WTC11 (cell line): ENCODE results near the gene FRMD5.

ENCODE experiments used
- AR ChIP-seq: fragments of 250-450 bp; sonication (Bioruptor Pico); IDR thresholded peaks from 2 replicates; pipeline ENCODE4 v1.9.0; 2021; ENCODE audit warnings: mild to moderate bottlenecking
- E2F1 ChIP-seq: sonication (generic); formaldehyde crosslinking; IDR thresholded peaks from 2 replicates; pipeline ENCODE4 v1.8.0; 2022; ENCODE audit warnings: mild to moderate bottlenecking, missing genetic modification reagents
- ELF4 ChIP-seq: sonication (generic); formaldehyde crosslinking; IDR thresholded peaks from 2 replicates; pipeline ENCODE4 v1.8.1; 2022; ENCODE audit warnings: low read depth, mild to moderate bottlenecking, moderate library complexity, missing genetic modification reagents
- FOXJ3 ChIP-seq: sonication (generic); formaldehyde crosslinking; IDR thresholded peaks from 2 replicates; pipeline ENCODE4 v1.9.0; 2021; ENCODE audit warnings: missing genetic modification reagents, mild to moderate bottlenecking, borderline replicate concordance
- FOXK1 ChIP-seq: sonication (generic); formaldehyde crosslinking; IDR thresholded peaks from 2 replicates; pipeline ENCODE4 v1.8.0; 2022; ENCODE audit warnings: mild to moderate bottlenecking, moderate library complexity, missing genetic modification reagents
- NFYB ChIP-seq: sonication (generic); formaldehyde crosslinking; conservative IDR thresholded peaks from 2 replicates; pipeline ENCODE4 v1.8.0; 2022; ENCODE audit warnings: low read depth, missing genetic modification reagents
- SP1 ChIP-seq: sonication (generic); formaldehyde crosslinking; conservative IDR thresholded peaks from 2 replicates; pipeline ENCODE4 v1.8.1; 2022; ENCODE audit warnings: missing genetic modification reagents
- ZNF532 ChIP-seq: fragments of 250-450 bp; sonication (Bioruptor Pico); IDR thresholded peaks from 2 replicates; pipeline ENCODE4 v1.9.0; 2021; ENCODE audit warnings: mild to moderate bottlenecking, borderline replicate concordance
- TF ChIP-seq, protein P1 (sequence below): fragments of 200-600 bp; IDR thresholded peaks from 2 replicates; pipeline ENCODE4 v1.8.0; 2022; ENCODE audit warnings: antibody characterized with exemption
- TF ChIP-seq, protein P2 (sequence below): sonication (generic); formaldehyde crosslinking; IDR thresholded peaks from 2 replicates; pipeline ENCODE4 v1.8.0; 2022; ENCODE audit warnings: mild to moderate bottlenecking, missing genetic modification reagents
- TF ChIP-seq, protein P3 (sequence below): sonication (generic); formaldehyde crosslinking; conservative IDR thresholded peaks from 2 replicates; pipeline ENCODE4 v1.8.1; 2023; ENCODE audit warnings: mild to moderate bottlenecking, low read depth, missing genetic modification reagents, moderate library complexity

GRCh38 chr15:43913941-43914340 is 281.1 kb downstream of the FRMD5 start:
- TF ChIP-seq, protein P1, sequence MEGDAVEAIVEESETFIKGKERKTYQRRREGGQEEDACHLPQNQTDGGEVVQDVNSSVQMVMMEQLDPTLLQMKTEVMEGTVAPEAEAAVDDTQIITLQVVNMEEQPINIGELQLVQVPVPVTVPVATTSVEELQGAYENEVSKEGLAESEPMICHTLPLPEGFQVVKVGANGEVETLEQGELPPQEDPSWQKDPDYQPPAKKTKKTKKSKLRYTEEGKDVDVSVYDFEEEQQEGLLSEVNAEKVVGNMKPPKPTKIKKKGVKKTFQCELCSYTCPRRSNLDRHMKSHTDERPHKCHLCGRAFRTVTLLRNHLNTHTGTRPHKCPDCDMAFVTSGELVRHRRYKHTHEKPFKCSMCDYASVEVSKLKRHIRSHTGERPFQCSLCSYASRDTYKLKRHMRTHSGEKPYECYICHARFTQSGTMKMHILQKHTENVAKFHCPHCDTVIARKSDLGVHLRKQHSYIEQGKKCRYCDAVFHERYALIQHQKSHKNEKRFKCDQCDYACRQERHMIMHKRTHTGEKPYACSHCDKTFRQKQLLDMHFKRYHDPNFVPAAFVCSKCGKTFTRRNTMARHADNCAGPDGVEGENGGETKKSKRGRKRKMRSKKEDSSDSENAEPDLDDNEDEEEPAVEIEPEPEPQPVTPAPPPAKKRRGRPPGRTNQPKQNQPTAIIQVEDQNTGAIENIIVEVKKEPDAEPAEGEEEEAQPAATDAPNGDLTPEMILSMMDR, result no peak
- no peak for TF ChIP-seq E2F1 (CRISPR knock-in tag)
- no peak for TF ChIP-seq ELF4
- TF ChIP-seq FOXJ3 (CRISPR knock-in tag), result no peak
- TF ChIP-seq AR (CRISPR knock-in tag), result no peak
- no peak for TF ChIP-seq SP1 (CRISPR knock-in tag)
- TF ChIP-seq, protein P2, sequence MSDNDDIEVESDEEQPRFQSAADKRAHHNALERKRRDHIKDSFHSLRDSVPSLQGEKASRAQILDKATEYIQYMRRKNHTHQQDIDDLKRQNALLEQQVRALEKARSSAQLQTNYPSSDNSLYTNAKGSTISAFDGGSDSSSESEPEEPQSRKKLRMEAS (CRISPR knock-in tag), result no peak
- no peak for TF ChIP-seq FOXK1 (CRISPR knock-in tag)
- TF ChIP-seq, protein P3, sequence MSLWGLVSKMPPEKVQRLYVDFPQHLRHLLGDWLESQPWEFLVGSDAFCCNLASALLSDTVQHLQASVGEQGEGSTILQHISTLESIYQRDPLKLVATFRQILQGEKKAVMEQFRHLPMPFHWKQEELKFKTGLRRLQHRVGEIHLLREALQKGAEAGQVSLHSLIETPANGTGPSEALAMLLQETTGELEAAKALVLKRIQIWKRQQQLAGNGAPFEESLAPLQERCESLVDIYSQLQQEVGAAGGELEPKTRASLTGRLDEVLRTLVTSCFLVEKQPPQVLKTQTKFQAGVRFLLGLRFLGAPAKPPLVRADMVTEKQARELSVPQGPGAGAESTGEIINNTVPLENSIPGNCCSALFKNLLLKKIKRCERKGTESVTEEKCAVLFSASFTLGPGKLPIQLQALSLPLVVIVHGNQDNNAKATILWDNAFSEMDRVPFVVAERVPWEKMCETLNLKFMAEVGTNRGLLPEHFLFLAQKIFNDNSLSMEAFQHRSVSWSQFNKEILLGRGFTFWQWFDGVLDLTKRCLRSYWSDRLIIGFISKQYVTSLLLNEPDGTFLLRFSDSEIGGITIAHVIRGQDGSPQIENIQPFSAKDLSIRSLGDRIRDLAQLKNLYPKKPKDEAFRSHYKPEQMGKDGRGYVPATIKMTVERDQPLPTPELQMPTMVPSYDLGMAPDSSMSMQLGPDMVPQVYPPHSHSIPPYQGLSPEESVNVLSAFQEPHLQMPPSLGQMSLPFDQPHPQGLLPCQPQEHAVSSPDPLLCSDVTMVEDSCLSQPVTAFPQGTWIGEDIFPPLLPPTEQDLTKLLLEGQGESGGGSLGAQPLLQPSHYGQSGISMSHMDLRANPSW, result no peak
- no peak for TF ChIP-seq NFYB (CRISPR knock-in tag)
- TF ChIP-seq ZNF532, result no peak
